Calu3 (cell line): ENCODE data around the gene SATL1. TPM values are rescaled to one million over a fixed set of nuclear protein-coding genes. Genes with fewer than 3 reads are reported as not detected.
"Not testable (repeated sequence)": the region's sequence is repeated elsewhere in the genome, so short reads cannot be mapped to it uniquely, and the experiment has no call there.

Experiments
- Bru-seq: library from RNA; stranded (reverse); fragments of 400-500 nt; gene quantifications from one replicate; lab custom pipeline; 2021; lab: Mats Ljungman, UMichigan
- BruChase-seq, 2 experiments: library from RNA; stranded (reverse); fragments of 400-500 nt; gene quantifications; one replicate each; lab custom pipeline; 2021; lab: Mats Ljungman, UMichigan
- BruUV-seq: library from RNA; stranded (reverse); fragments of 400-500 nt; replicated peaks from 2 replicates; lab custom pipeline; 2021; lab: Mats Ljungman, UMichigan
- CTCF ChIA-PET: fragments of 300-600 bp; sonication (Branson Sonifier 250); formaldehyde crosslinking; loops from one replicate; lab custom pipeline; 2022; ENCODE audit warnings: antibody characterized with exemption; lab: Charles Lee
- DNase-seq: peaks from one replicate; pipeline ENCODE4 v3.0.0; 2022
- H3K27ac Mint-ChIP-seq: one replicate; pipeline ENCODE4 v1.8.0; 2022; ENCODE audit warnings: mixed read lengths; ENCODE audit not compliant: unreplicated experiment
- H3K27me3 Mint-ChIP-seq: one replicate; pipeline ENCODE4 v1.8.0; 2022; ENCODE audit warnings: mixed read lengths; ENCODE audit not compliant: unreplicated experiment
- H3K36me3 Mint-ChIP-seq: one replicate; pipeline ENCODE4 v1.8.0; 2022; ENCODE audit warnings: mild to moderate bottlenecking, moderate library complexity, mixed read lengths; ENCODE audit not compliant: insufficient read depth, unreplicated experiment
- H3K4me1 Mint-ChIP-seq: one replicate; pipeline ENCODE4 v1.8.0; 2022; ENCODE audit warnings: mild to moderate bottlenecking, low read depth, mixed read lengths; ENCODE audit not compliant: unreplicated experiment
- H3K4me3 Mint-ChIP-seq: one replicate; pipeline ENCODE4 v1.8.0; 2022; ENCODE audit warnings: mild to moderate bottlenecking, low read depth, moderate library complexity, mixed read lengths; ENCODE audit not compliant: unreplicated experiment
- H3K9me3 Mint-ChIP-seq: one replicate; pipeline ENCODE4 v1.8.0; 2022; ENCODE audit warnings: low read depth, mixed read lengths; ENCODE audit not compliant: unreplicated experiment
- CTCF ChIP-seq: fragments of 200-600 bp; IDR thresholded peaks from one replicate; pipeline ENCODE4 v1.8.0; 2022; ENCODE audit warnings: antibody characterized with exemption; ENCODE audit not compliant: unreplicated experiment
- intact Hi-C: fragments of 100-400 bp; cut with micrococcal nuclease; formaldehyde crosslinking; loops from one replicate; pipeline ENCODE4 v1.10.0; 2022; ENCODE audit not compliant: unreplicated experiment
- long read RNA-seq: library from polyadenylated mRNA; stranded (forward); transcript quantifications from one replicate; pipeline ENCODE4 v2.0.0, GENCODE V29; 2022
- total RNA-seq: library from RNA; stranded (reverse); gene quantifications from 2 replicates; pipeline ENCODE4 v1.2.3, GENCODE V29; 2022

Gene SATL1
- total RNA-seq (0.10 TPM in 1 of 2 replicates, not detected in the other), Bru-seq, nascent RNA (percentile 12 among the genes with signal in this experiment), BruChase-seq, experiment 1, labeled RNA remaining after a 6-hour chase (percentile 8 among the genes with signal in this experiment), BruChase-seq, experiment 2, labeled RNA remaining after a 2-hour chase (percentile 10 among the genes with signal in this experiment)
- long read RNA-seq = 0 reads

- peak; percentile 44 for DNase-seq
- Mint-ChIP-seq H3K4me1 (peaks cover 9% of the 10 kb centered on the region), H3K27me3 (no peaks in the 10 kb centered on the region), H3K27ac (peak within 1 kb of the TSS; percentile 78), H3K9me3 (no peaks in the 10 kb centered on the region), H3K4me3 (peak within 1 kb of the TSS; percentile 93), H3K36me3 (peaks cover 19% of the 10 kb centered on the region)
- TF ChIP-seq CTCF = no peak
- BruUV-seq = no TSS peak
- intact Hi-C loops = no loop called here
- CTCF ChIA-PET = no interaction called here
Measured at GRCh38 chrX:85243761-85244449, at the start of gene SATL1, which contains the start of gene ZNF711. Gene SATL1, minus strand, starts transcription at chrX:85243779. Its CDS starts 134,811 bp downstream, at chrX:85108968. Gene ZNF711, plus strand, starts transcription at chrX:85243991. Its CDS starts 3,582 bp downstream, at chrX:85247573.

GRCh38 chrX:85288992-85289723 is 45.6 kb upstream of the SATL1 start:
- peaks cover 5% of the 10 kb centered on the region for H3K36me3 Mint-ChIP-seq
- peaks cover 2% of the 10 kb centered on the region for H3K9me3 Mint-ChIP-seq
- intact Hi-C loops = no loop called here
- CTCF ChIA-PET = no interaction called here
- H3K4me1 Mint-ChIP-seq = no peaks in the 10 kb centered on the region
- no TSS peak for BruUV-seq
- no peak overlapping the region for H3K27ac Mint-ChIP-seq
- no peak for DNase-seq
- H3K4me3 Mint-ChIP-seq = no peak overlapping the region
- no peaks in the 10 kb centered on the region for H3K27me3 Mint-ChIP-seq
- TF ChIP-seq CTCF = no peak

GRCh38 chrX:85285286-85285685 is 41.7 kb upstream of the SATL1 start:
- H3K4me3 Mint-ChIP-seq, BruUV-seq: not testable (repeated sequence)

GRCh38 chrX:85244450-85245211 is 1.1 kb upstream of the SATL1 start:
- H3K9me3 Mint-ChIP-seq = no peaks in the 10 kb centered on the region
- no TSS peak for BruUV-seq
- no peaks in the 10 kb centered on the region for H3K27me3 Mint-ChIP-seq
- H3K4me3 Mint-ChIP-seq = peak overlapping the region; percentile 93
- intact Hi-C loops = no loop called here
- CTCF ChIA-PET = no interaction called here
- H3K4me1 Mint-ChIP-seq = peaks cover 9% of the 10 kb centered on the region
- H3K36me3 Mint-ChIP-seq = peaks cover 19% of the 10 kb centered on the region
- no peak for TF ChIP-seq CTCF
- peak; percentile 3 for DNase-seq
- H3K27ac Mint-ChIP-seq = peak overlapping the region; percentile 78

More at GRCh38 chrX:85285286-85285685, 41.7 kb upstream of the SATL1 start:
- DNase-seq, H3K27ac Mint-ChIP-seq, CTCF ChIA-PET, H3K4me1 Mint-ChIP-seq, H3K27me3 Mint-ChIP-seq, H3K36me3 Mint-ChIP-seq, intact Hi-C loops, H3K9me3 Mint-ChIP-seq: not testable (repeated sequence)
